SK-N-SH (cell line): Measurements from ENCODE around the gene SCEL. TPM values are rescaled to one million over a fixed set of nuclear protein-coding genes. Genes with fewer than 3 reads are reported as not detected.

Source experiments
- CTCF ChIA-PET: fragments of 300-600, 350-600 bp; formaldehyde crosslinking; extraction: SDS; loops from one replicate; lab custom pipeline; 2021; lab: Yijun Ruan, JAX
- POLR2A ChIA-PET: fragments of 350-600 bp; sonication (Branson Sonifier 250); formaldehyde crosslinking; extraction: SDS; loops from one replicate; lab custom pipeline; 2020; ENCODE audit warnings: antibody characterized with exemption, inconsistent platforms; lab: Yijun Ruan, JAX
- DNase-seq: peaks from one replicate; pipeline ENCODE4 v3.0.0; 2012
- H2AFZ ChIP-seq: fragments of 200-600 bp; sonication (generic); 2 replicates; pipeline ENCODE4 v1.8.1; 2016; ENCODE audit warnings: antibody characterized with exemption, mild to moderate bottlenecking, low read depth
- H3F3A ChIP-seq: fragments of 200-600 bp; sonication (generic); replicated peaks from 2 replicates; pipeline ENCODE3; 2016; ENCODE audit warnings: antibody characterized with exemption, mild to moderate bottlenecking; ENCODE audit not compliant: insufficient read depth
- H3K27ac ChIP-seq, 2 experiments: fragments of 200-500 bp in 1 of 2; fragments of 200-600 bp in 1 of 2; sonication (Bioruptor generic) in 1 of 2; sonication (generic), shearing (Covaris generic) in 1 of 2; 2 replicates each; pipeline versions ENCODE4 v1.5.1 to v1.6.1; 2014 to 2016; ENCODE audit warnings: low read depth in 2 of 2, inconsistent platforms in 1 of 2, low read length in 1 of 2, mild to moderate bottlenecking in 1 of 2, mixed read lengths in 1 of 2
- H3K27me3 ChIP-seq: fragments of 200-600 bp; sonication (generic), shearing (Covaris generic); 2 replicates; pipeline ENCODE4 v1.6.1; 2016; ENCODE audit warnings: mixed run types; ENCODE audit not compliant: insufficient read depth
- H3K36me3 ChIP-seq, 2 experiments: fragments of 200-500 bp in 1 of 2; fragments of 200-600 bp in 1 of 2; sonication (Bioruptor generic) in 1 of 2; sonication (generic) in 1 of 2; replicated peaks in 1 of 2; 2 replicates each; pipeline versions ENCODE3 to v1.5.1; 2014 to 2016; ENCODE audit warnings: low read length in 1 of 2, mild to moderate bottlenecking in 1 of 2; ENCODE audit not compliant: insufficient read depth in 2 of 2, control insufficient read depth in 1 of 2
- H3K4me1 ChIP-seq, 2 experiments: fragments of 200-500 bp in 1 of 2; fragments of 200-600 bp in 1 of 2; sonication (Bioruptor generic) in 1 of 2; sonication (generic), shearing (Covaris generic) in 1 of 2; 2 replicates each; pipeline versions ENCODE4 v1.5.1 to v1.6.1; 2014 to 2016; ENCODE audit warnings: low read depth in 1 of 2, low read length in 1 of 2, mixed run types in 1 of 2; ENCODE audit not compliant: insufficient read depth in 2 of 2, control insufficient read depth in 1 of 2
- H3K4me2 ChIP-seq: fragments of 200-600 bp; sonication (generic), shearing (Covaris generic); 2 replicates; pipeline ENCODE4 v1.6.1; 2017; ENCODE audit warnings: mixed run types
- H3K4me3 ChIP-seq, 2 experiments: fragments of 200-500 bp in 1 of 2; fragments of 200-600 bp in 1 of 2; sonication (Bioruptor generic) in 1 of 2; sonication (generic), shearing (Covaris generic) in 1 of 2; 2 replicates each; pipeline versions ENCODE4 v1.5.1 to v1.8.1; 2014 to 2016; ENCODE audit warnings: low read depth in 2 of 2, inconsistent platforms in 1 of 2, low read length in 1 of 2, mild to moderate bottlenecking in 1 of 2, mixed read lengths in 1 of 2, moderate library complexity in 1 of 2
- H3K79me2 ChIP-seq: fragments of 200-600 bp; sonication (generic); 2 replicates; pipeline ENCODE4 v1.8.1; 2017; ENCODE audit warnings: mild to moderate bottlenecking; ENCODE audit not compliant: insufficient read depth
- H3K9ac ChIP-seq: fragments of 200-600 bp; sonication (generic); 2 replicates; pipeline ENCODE4 v1.6.1; 2017; ENCODE audit warnings: mixed run types
- H3K9me2 ChIP-seq: fragments of 200-600 bp; sonication (generic); 2 replicates; pipeline ENCODE4 v1.6.1; 2017; ENCODE audit warnings: mixed run types
- H3K9me3 ChIP-seq: fragments of 200-600 bp; sonication (generic); 2 replicates; pipeline ENCODE4 v1.6.1; 2017; ENCODE audit warnings: mixed run types, mild to moderate bottlenecking, moderate library complexity
- H4K20me1 ChIP-seq: fragments of 200-600 bp; sonication (generic); 2 replicates; pipeline ENCODE4 v1.6.1; 2017; ENCODE audit warnings: mild to moderate bottlenecking, mixed run types; ENCODE audit not compliant: insufficient read depth
- ELF1 ChIP-seq: IDR thresholded peaks from 2 replicates; pipeline ENCODE4 v1.4.0; 2012
- EP300 ChIP-seq, 2 experiments: IDR thresholded peaks; 2 replicates each; pipeline versions ENCODE4 v1.4.0 to v1.6.1; 2012; ENCODE audit warnings: borderline replicate concordance in 1 of 2, low read depth in 1 of 2, low read length in 1 of 2
- EZH2phosphoT487 ChIP-seq: fragments of 200-600 bp; sonication (generic); IDR thresholded peaks from 2 replicates; pipeline ENCODE4 v1.6.1; 2017; ENCODE audit warnings: low read depth, mixed run types, mild to moderate bottlenecking, antibody characterized with exemption, moderate library complexity, borderline replicate concordance
- FOSL2 ChIP-seq: IDR thresholded peaks from 2 replicates; pipeline ENCODE4 v1.4.0; 2012; ENCODE audit warnings: low read depth, mild to moderate bottlenecking, moderate library complexity, borderline replicate concordance
- FOXJ3 ChIP-seq: sonication (generic); formaldehyde crosslinking; IDR thresholded peaks from 2 replicates; pipeline ENCODE4 v1.5.1; 2020; ENCODE audit warnings: mild to moderate bottlenecking, missing genetic modification reagents
- FOXM1 ChIP-seq: IDR thresholded peaks from 2 replicates; pipeline ENCODE4 v1.4.0; 2012; ENCODE audit warnings: low read depth, mild to moderate bottlenecking
- GABPA ChIP-seq: IDR thresholded peaks from 2 replicates; pipeline ENCODE4 v1.4.0; 2012; ENCODE audit warnings: low read depth, mild to moderate bottlenecking
- GATA2 ChIP-seq: sonication (generic); formaldehyde crosslinking; IDR thresholded peaks from 2 replicates; pipeline ENCODE4 v1.5.0; 2020; ENCODE audit warnings: mild to moderate bottlenecking, missing genetic modification reagents
- MEF2A ChIP-seq: IDR thresholded peaks from 2 replicates; pipeline ENCODE4 v1.4.0; 2012; ENCODE audit warnings: low read depth, borderline replicate concordance
- MXI1 ChIP-seq: IDR thresholded peaks from 2 replicates; pipeline ENCODE4 v1.6.1; 2012; ENCODE audit warnings: mild to moderate bottlenecking, low read depth, low read length, improper control_type of control experiment
- NFIC ChIP-seq: IDR thresholded peaks from 2 replicates; pipeline ENCODE4 v1.4.0; 2012; ENCODE audit warnings: borderline replicate concordance
- NRF1 ChIP-seq: IDR thresholded peaks from 2 replicates; pipeline ENCODE4 v1.6.1; 2012; ENCODE audit warnings: low read depth, mild to moderate bottlenecking, low read length
- RAD21 ChIP-seq: IDR thresholded peaks from 2 replicates; pipeline ENCODE4 v1.6.1; 2012; ENCODE audit warnings: mild to moderate bottlenecking, low read length
- RCOR1 ChIP-seq: fragments of 150-350 bp; IDR thresholded peaks from 2 replicates; pipeline ENCODE4 v1.6.1; 2017; ENCODE audit warnings: antibody characterized with exemption, low read length
- RXRA ChIP-seq: IDR thresholded peaks from 2 replicates; pipeline ENCODE4 v1.4.0; 2012; ENCODE audit warnings: low read depth, mild to moderate bottlenecking, borderline replicate concordance
- SIN3A ChIP-seq: IDR thresholded peaks from 2 replicates; pipeline ENCODE4 v1.6.1; 2012; ENCODE audit warnings: low read depth, mild to moderate bottlenecking, low read length, moderate library complexity, borderline replicate concordance
- TAF1 ChIP-seq: IDR thresholded peaks from 2 replicates; pipeline ENCODE4 v1.6.1; 2012; ENCODE audit warnings: low read depth, mild to moderate bottlenecking, low read length, moderate library complexity, borderline replicate concordance
- TCF12 ChIP-seq: IDR thresholded peaks from 2 replicates; pipeline ENCODE4 v1.4.0; 2012
- YY1 ChIP-seq: IDR thresholded peaks from 2 replicates; pipeline ENCODE4 v1.4.0; 2012; ENCODE audit warnings: low read depth, mild to moderate bottlenecking
- WGBS: methylation state at CpG from one replicate; pipeline ENCODE4 v1.1.6; 2017; ENCODE audit warnings: low lambda C conversion rate; 5-methylcytosine and 5-hydroxymethylcytosine counted together
- polyA plus RNA-seq, 3 experiments: library from polyadenylated mRNA; depleted of rRNA; stranded (reverse); fragments of >200 nt; gene quantifications; 2 replicates each; pipeline ENCODE4 v1.2.3, GENCODE V29; 2012
- TF ChIP-seq, protein P1 (sequence below): fragments of 150-350 bp; IDR thresholded peaks from 2 replicates; pipeline ENCODE4 v1.6.1; 2016; ENCODE audit warnings: mild to moderate bottlenecking, low read depth, low read length
- TF ChIP-seq, protein P2 (sequence below): IDR thresholded peaks from 2 replicates; pipeline ENCODE4; 2012
- TF ChIP-seq, protein P3 (sequence below): IDR thresholded peaks from 2 replicates; pipeline ENCODE4 v1.4.0; 2012; ENCODE audit warnings: low read depth
- TF ChIP-seq, protein P4 (sequence below): IDR thresholded peaks from 2 replicates; pipeline ENCODE4 v1.6.1; 2012; ENCODE audit warnings: mild to moderate bottlenecking, low read depth, low read length, moderate library complexity
- TF ChIP-seq, protein P5 (sequence below): fragments of 150-350 bp; IDR thresholded peaks from 2 replicates; pipeline ENCODE4 v1.6.1; 2017; ENCODE audit warnings: antibody characterized with exemption, low read length, low read depth, borderline replicate concordance
- TF ChIP-seq, protein P6 (sequence below): IDR thresholded peaks from 2 replicates; pipeline ENCODE4 v1.4.0; 2012; ENCODE audit warnings: low read depth, borderline replicate concordance
- TF ChIP-seq, protein P7 (sequence below): fragments of 200-600 bp; sonication (generic); IDR thresholded peaks from 2 replicates; pipeline ENCODE4 v1.6.1; 2017; ENCODE audit warnings: antibody characterized with exemption, mild to moderate bottlenecking, moderate library complexity

The SCEL gene
- polyA plus RNA-seq, 1 of the 3 experiments (the other 2 are of a cell fraction) = 0.02 TPM

DNA sequence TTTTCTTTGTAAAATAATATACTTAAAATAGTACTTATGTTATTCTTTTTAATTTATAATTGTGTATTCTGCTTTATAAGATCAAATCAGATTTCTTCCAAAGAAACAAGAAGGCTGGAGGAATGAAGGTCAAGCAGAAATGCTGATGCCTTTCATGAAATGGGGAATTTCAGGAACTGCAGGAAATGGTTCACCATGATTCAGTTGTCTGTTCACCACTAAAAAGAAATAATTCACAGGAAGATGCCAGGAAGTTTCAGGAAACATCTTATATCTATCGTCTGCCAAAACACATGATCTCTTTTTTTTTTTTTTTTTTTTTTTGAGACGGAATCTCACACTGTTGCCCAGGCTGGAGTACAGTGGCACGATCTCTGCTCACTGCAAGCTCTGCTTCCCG lies 15.7 kb upstream of the SCEL start:
- POLR2A ChIA-PET = no interaction called here
- no peaks in the 10 kb centered on the region for H3K36me3 ChIP-seq
- DNase-seq = no peak
- no peak overlapping the region for H3K4me3 ChIP-seq
- H3K4me2 ChIP-seq = no peak overlapping the region
- H3K27ac ChIP-seq = no peak overlapping the region
- H2AFZ ChIP-seq = no peak overlapping the region
- no peaks in the 10 kb centered on the region for H3K9me3 ChIP-seq
- no peaks in the 10 kb centered on the region for H3K79me2 ChIP-seq
- H3K27me3 ChIP-seq = no peaks in the 10 kb centered on the region
- H3K4me1 ChIP-seq = peaks cover 0 to 40% of the 10 kb centered on the region in 2 experiments
- no peaks in the 10 kb centered on the region for H4K20me1 ChIP-seq
- no peaks in the 10 kb centered on the region for H3K9me2 ChIP-seq
- no peak overlapping the region for H3K9ac ChIP-seq
- WGBS = 42% methylated on average over 4 of the region's 4 CpGs
- H3F3A ChIP-seq = peaks cover 25% of the 10 kb centered on the region
- CTCF ChIA-PET = no interaction called here
- TF ChIP-seq, protein P1, sequence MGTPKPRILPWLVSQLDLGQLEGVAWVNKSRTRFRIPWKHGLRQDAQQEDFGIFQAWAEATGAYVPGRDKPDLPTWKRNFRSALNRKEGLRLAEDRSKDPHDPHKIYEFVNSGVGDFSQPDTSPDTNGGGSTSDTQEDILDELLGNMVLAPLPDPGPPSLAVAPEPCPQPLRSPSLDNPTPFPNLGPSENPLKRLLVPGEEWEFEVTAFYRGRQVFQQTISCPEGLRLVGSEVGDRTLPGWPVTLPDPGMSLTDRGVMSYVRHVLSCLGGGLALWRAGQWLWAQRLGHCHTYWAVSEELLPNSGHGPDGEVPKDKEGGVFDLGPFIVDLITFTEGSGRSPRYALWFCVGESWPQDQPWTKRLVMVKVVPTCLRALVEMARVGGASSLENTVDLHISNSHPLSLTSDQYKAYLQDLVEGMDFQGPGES = no peak
- TF ChIP-seq EP300 (IDR thresholded peaks at IDR 0.05; ENCODE audit: borderline replicate concordance in 1 of 2, low read depth in 1 of 2, low read length in 1 of 2) = peak in 1 of 2 experiments; percentile 58; a peak in 1 of 4 replicates
- TF ChIP-seq MXI1 = no peak
- no peak for TF ChIP-seq EZH2phosphoT487
- TF ChIP-seq FOXJ3 (CRISPR knock-in tag) = no peak
- TF ChIP-seq, protein P2, sequence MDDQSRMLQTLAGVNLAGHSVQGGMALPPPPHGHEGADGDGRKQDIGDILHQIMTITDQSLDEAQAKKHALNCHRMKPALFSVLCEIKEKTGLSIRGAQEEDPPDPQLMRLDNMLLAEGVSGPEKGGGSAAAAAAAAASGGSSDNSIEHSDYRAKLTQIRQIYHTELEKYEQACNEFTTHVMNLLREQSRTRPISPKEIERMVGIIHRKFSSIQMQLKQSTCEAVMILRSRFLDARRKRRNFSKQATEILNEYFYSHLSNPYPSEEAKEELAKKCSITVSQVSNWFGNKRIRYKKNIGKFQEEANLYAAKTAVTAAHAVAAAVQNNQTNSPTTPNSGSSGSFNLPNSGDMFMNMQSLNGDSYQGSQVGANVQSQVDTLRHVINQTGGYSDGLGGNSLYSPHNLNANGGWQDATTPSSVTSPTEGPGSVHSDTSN = peak; percentile 89
- TF ChIP-seq NFIC = peak; percentile 72
- no peak for TF ChIP-seq RAD21
- 0 out of 2 replicates have a peak, but pooled peaks have one; percentile 17 for TF ChIP-seq RXRA
- TF ChIP-seq, protein P3, sequence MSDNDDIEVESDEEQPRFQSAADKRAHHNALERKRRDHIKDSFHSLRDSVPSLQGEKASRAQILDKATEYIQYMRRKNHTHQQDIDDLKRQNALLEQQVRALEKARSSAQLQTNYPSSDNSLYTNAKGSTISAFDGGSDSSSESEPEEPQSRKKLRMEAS = no peak
- no peak for TF ChIP-seq MEF2A
- TF ChIP-seq, protein P4, sequence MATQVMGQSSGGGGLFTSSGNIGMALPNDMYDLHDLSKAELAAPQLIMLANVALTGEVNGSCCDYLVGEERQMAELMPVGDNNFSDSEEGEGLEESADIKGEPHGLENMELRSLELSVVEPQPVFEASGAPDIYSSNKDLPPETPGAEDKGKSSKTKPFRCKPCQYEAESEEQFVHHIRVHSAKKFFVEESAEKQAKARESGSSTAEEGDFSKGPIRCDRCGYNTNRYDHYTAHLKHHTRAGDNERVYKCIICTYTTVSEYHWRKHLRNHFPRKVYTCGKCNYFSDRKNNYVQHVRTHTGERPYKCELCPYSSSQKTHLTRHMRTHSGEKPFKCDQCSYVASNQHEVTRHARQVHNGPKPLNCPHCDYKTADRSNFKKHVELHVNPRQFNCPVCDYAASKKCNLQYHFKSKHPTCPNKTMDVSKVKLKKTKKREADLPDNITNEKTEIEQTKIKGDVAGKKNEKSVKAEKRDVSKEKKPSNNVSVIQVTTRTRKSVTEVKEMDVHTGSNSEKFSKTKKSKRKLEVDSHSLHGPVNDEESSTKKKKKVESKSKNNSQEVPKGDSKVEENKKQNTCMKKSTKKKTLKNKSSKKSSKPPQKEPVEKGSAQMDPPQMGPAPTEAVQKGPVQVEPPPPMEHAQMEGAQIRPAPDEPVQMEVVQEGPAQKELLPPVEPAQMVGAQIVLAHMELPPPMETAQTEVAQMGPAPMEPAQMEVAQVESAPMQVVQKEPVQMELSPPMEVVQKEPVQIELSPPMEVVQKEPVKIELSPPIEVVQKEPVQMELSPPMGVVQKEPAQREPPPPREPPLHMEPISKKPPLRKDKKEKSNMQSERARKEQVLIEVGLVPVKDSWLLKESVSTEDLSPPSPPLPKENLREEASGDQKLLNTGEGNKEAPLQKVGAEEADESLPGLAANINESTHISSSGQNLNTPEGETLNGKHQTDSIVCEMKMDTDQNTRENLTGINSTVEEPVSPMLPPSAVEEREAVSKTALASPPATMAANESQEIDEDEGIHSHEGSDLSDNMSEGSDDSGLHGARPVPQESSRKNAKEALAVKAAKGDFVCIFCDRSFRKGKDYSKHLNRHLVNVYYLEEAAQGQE = no peak
- TF ChIP-seq TCF12 = peak; percentile 68
- no peak for TF ChIP-seq RCOR1
- no peak for TF ChIP-seq GATA2 (CRISPR knock-in tag)
- no peak for TF ChIP-seq NRF1
- TF ChIP-seq, protein P5, sequence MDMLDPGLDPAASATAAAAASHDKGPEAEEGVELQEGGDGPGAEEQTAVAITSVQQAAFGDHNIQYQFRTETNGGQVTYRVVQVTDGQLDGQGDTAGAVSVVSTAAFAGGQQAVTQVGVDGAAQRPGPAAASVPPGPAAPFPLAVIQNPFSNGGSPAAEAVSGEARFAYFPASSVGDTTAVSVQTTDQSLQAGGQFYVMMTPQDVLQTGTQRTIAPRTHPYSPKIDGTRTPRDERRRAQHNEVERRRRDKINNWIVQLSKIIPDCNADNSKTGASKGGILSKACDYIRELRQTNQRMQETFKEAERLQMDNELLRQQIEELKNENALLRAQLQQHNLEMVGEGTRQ = no peak
- TF ChIP-seq, protein P6, sequence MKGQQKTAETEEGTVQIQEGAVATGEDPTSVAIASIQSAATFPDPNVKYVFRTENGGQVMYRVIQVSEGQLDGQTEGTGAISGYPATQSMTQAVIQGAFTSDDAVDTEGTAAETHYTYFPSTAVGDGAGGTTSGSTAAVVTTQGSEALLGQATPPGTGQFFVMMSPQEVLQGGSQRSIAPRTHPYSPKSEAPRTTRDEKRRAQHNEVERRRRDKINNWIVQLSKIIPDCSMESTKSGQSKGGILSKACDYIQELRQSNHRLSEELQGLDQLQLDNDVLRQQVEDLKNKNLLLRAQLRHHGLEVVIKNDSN = no peak
- TF ChIP-seq SIN3A = no peak
- TF ChIP-seq, protein P7, sequence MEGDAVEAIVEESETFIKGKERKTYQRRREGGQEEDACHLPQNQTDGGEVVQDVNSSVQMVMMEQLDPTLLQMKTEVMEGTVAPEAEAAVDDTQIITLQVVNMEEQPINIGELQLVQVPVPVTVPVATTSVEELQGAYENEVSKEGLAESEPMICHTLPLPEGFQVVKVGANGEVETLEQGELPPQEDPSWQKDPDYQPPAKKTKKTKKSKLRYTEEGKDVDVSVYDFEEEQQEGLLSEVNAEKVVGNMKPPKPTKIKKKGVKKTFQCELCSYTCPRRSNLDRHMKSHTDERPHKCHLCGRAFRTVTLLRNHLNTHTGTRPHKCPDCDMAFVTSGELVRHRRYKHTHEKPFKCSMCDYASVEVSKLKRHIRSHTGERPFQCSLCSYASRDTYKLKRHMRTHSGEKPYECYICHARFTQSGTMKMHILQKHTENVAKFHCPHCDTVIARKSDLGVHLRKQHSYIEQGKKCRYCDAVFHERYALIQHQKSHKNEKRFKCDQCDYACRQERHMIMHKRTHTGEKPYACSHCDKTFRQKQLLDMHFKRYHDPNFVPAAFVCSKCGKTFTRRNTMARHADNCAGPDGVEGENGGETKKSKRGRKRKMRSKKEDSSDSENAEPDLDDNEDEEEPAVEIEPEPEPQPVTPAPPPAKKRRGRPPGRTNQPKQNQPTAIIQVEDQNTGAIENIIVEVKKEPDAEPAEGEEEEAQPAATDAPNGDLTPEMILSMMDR = no peak
- no peak; the same call in 1 of the 2 replicates for TF ChIP-seq YY1
- TF ChIP-seq TAF1 = no peak
- no peak for TF ChIP-seq GABPA
- TF ChIP-seq FOXM1 = no peak
- TF ChIP-seq ELF1 = 0 out of 2 replicates have a peak, but pooled peaks have one; percentile 22
- peak; percentile 69; the same call in 1 of the 2 replicates for TF ChIP-seq FOSL2
